Measurements from ENCODE around the gene PRCC.

Gene PRCC

GRCh38 chr1:156767101-156767878 is at the start of gene PRCC:
Gene PRCC, plus strand, starts transcription at chr1:156767535. Its CDS starts 237 bp downstream, at chr1:156767772.
- Mint-ChIP-seq H3K27me3 (no peaks in the 10 kb centered on the region), H3K36me3 (ENCODE audit: low read depth) (peaks cover 35% of the 10 kb centered on the region), H3K4me1 (ENCODE audit: low read depth) (peaks cover 44% of the 10 kb centered on the region), H3K27ac (no peak within 1 kb of the TSS), H3K9me3 (no peaks in the 10 kb centered on the region), H3K4me3 (no peak within 1 kb of the TSS)

GRCh38 chr1:156721131-156721530 is 46.2 kb upstream of the PRCC start:
- H3K4me1 Mint-ChIP-seq (ENCODE audit: low read depth), result peaks cover 29% of the 10 kb centered on the region
- H3K9me3 Mint-ChIP-seq, result no peaks in the 10 kb centered on the region
- peaks cover 51% of the 10 kb centered on the region for H3K36me3 Mint-ChIP-seq (ENCODE audit: low read depth)
- H3K4me3 Mint-ChIP-seq, result no peak overlapping the region
- peak overlapping the region; percentile 36 for H3K27ac Mint-ChIP-seq
- no peaks in the 10 kb centered on the region for H3K27me3 Mint-ChIP-seq

GRCh38 chr1:156721535-156721934 is 45.8 kb upstream of the PRCC start:
- H3K36me3 Mint-ChIP-seq (ENCODE audit: low read depth), result peaks cover 51% of the 10 kb centered on the region
- H3K27ac Mint-ChIP-seq, result peak overlapping the region; percentile 36
- peaks cover 29% of the 10 kb centered on the region for H3K4me1 Mint-ChIP-seq (ENCODE audit: low read depth)
- H3K9me3 Mint-ChIP-seq, result no peaks in the 10 kb centered on the region
- H3K4me3 Mint-ChIP-seq, result no peak overlapping the region
- H3K27me3 Mint-ChIP-seq, result no peaks in the 10 kb centered on the region

GRCh38 chr1:156725683-156726280 is 41.6 kb upstream of the PRCC start:
- peaks cover 46% of the 10 kb centered on the region for H3K4me1 Mint-ChIP-seq (ENCODE audit: low read depth)
- H3K36me3 Mint-ChIP-seq (ENCODE audit: low read depth), result peaks cover 46% of the 10 kb centered on the region
- H3K27me3 Mint-ChIP-seq, result no peaks in the 10 kb centered on the region
- H3K9me3 Mint-ChIP-seq, result no peaks in the 10 kb centered on the region
- H3K4me3 Mint-ChIP-seq, result no peak overlapping the region
- H3K27ac Mint-ChIP-seq, result no peak overlapping the region

- H3K27ac Mint-ChIP-seq, result no peak overlapping the region
- no peaks in the 10 kb centered on the region for H3K9me3 Mint-ChIP-seq
- H3K4me3 Mint-ChIP-seq, result no peak overlapping the region
- H3K27me3 Mint-ChIP-seq, result no peaks in the 10 kb centered on the region
- H3K4me1 Mint-ChIP-seq (ENCODE audit: low read depth), result peaks cover 45% of the 10 kb centered on the region
- H3K36me3 Mint-ChIP-seq (ENCODE audit: low read depth), result peaks cover 41% of the 10 kb centered on the region
Observed at GRCh38 chr1:156726549-156727226, 40.6 kb upstream of the PRCC start.

- Mint-ChIP-seq H3K4me3 (no peak overlapping the region), H3K27me3 (no peaks in the 10 kb centered on the region), H3K36me3 (ENCODE audit: low read depth) (peaks cover 38% of the 10 kb centered on the region), H3K4me1 (ENCODE audit: low read depth) (peaks cover 42% of the 10 kb centered on the region), H3K27ac (no peak overlapping the region), H3K9me3 (no peaks in the 10 kb centered on the region)
Observed at GRCh38 chr1:156727492-156727891, 39.8 kb upstream of the PRCC start.

- Mint-ChIP-seq H3K27me3 (no peaks in the 10 kb centered on the region), H3K27ac (no peak within 1 kb of the TSS), H3K9me3 (no peaks in the 10 kb centered on the region), H3K4me1 (ENCODE audit: low read depth) (peaks cover 37% of the 10 kb centered on the region), H3K36me3 (ENCODE audit: low read depth) (peaks cover 33% of the 10 kb centered on the region), H3K4me3 (no peak within 1 kb of the TSS)
Observed at GRCh38 chr1:156727926-156728598, 39.3 kb upstream of the PRCC start, which contains the start of gene METTL25B. Gene METTL25B, plus strand, starts transcription at chr1:156728469. Its CDS starts 636 bp downstream, at chr1:156729105.

- H3K36me3 Mint-ChIP-seq (ENCODE audit: low read depth), result peaks cover 25% of the 10 kb centered on the region
- no peak within 1 kb of the TSS for H3K4me3 Mint-ChIP-seq
- H3K4me1 Mint-ChIP-seq (ENCODE audit: low read depth), result peaks cover 30% of the 10 kb centered on the region
- no peak within 1 kb of the TSS for H3K27ac Mint-ChIP-seq
- H3K27me3 Mint-ChIP-seq, result no peaks in the 10 kb centered on the region
- H3K9me3 Mint-ChIP-seq, result no peaks in the 10 kb centered on the region
Observed at GRCh38 chr1:156728599-156729462, 38.5 kb upstream of the PRCC start, which contains the start of gene ISG20L2. Gene ISG20L2, minus strand, starts transcription at chr1:156728766. Its CDS starts 1,114 bp downstream, at chr1:156727652.

- H3K27ac Mint-ChIP-seq, result no peak overlapping the region
- no peak overlapping the region for H3K4me3 Mint-ChIP-seq
- no peaks in the 10 kb centered on the region for H3K27me3 Mint-ChIP-seq
- peaks cover 36% of the 10 kb centered on the region for H3K36me3 Mint-ChIP-seq (ENCODE audit: low read depth)
- no peaks in the 10 kb centered on the region for H3K9me3 Mint-ChIP-seq
- peaks cover 18% of the 10 kb centered on the region for H3K4me1 Mint-ChIP-seq (ENCODE audit: low read depth)
Observed at GRCh38 chr1:156733989-156734584, 33.2 kb upstream of the PRCC start.

- Mint-ChIP-seq H3K36me3 (ENCODE audit: low read depth) (peaks cover 53% of the 10 kb centered on the region), H3K9me3 (no peaks in the 10 kb centered on the region), H3K4me1 (ENCODE audit: low read depth) (peaks cover 36% of the 10 kb centered on the region), H3K27ac (peak overlapping the region; percentile 11), H3K27me3 (no peaks in the 10 kb centered on the region), H3K4me3 (no peak overlapping the region)
Observed at GRCh38 chr1:156738407-156738806, 28.9 kb upstream of the PRCC start.

- Mint-ChIP-seq H3K27me3 (no peaks in the 10 kb centered on the region), H3K27ac (peak overlapping the region; percentile 60), H3K36me3 (ENCODE audit: low read depth) (peaks cover 57% of the 10 kb centered on the region), H3K4me1 (ENCODE audit: low read depth) (peaks cover 39% of the 10 kb centered on the region), H3K4me3 (peak overlapping the region; percentile 52), H3K9me3 (no peaks in the 10 kb centered on the region)
Observed at GRCh38 chr1:156738916-156739315, 28.4 kb upstream of the PRCC start.

GRCh38 chr1:156740237-156740740 is 27.0 kb upstream of the PRCC start:
- peak overlapping the region; percentile 99 for H3K4me3 Mint-ChIP-seq
- H3K4me1 Mint-ChIP-seq (ENCODE audit: low read depth), result peaks cover 45% of the 10 kb centered on the region
- H3K27ac Mint-ChIP-seq, result peak overlapping the region; percentile 98
- H3K27me3 Mint-ChIP-seq, result no peaks in the 10 kb centered on the region
- peaks cover 63% of the 10 kb centered on the region for H3K36me3 Mint-ChIP-seq (ENCODE audit: low read depth)
- H3K9me3 Mint-ChIP-seq, result no peaks in the 10 kb centered on the region

- H3K27ac Mint-ChIP-seq, result peak within 1 kb of the TSS; percentile 98
- H3K36me3 Mint-ChIP-seq (ENCODE audit: low read depth), result peaks cover 70% of the 10 kb centered on the region
- no peaks in the 10 kb centered on the region for H3K27me3 Mint-ChIP-seq
- peaks cover 52% of the 10 kb centered on the region for H3K4me1 Mint-ChIP-seq (ENCODE audit: low read depth)
- H3K4me3 Mint-ChIP-seq, result peak within 1 kb of the TSS; percentile 99
- H3K9me3 Mint-ChIP-seq, result no peaks in the 10 kb centered on the region
Observed at GRCh38 chr1:156740741-156741480, 26.4 kb upstream of the PRCC start, which contains the start of gene MRPL24. Gene MRPL24, minus strand, starts transcription at chr1:156741088. Its CDS starts 2,384 bp downstream, at chr1:156738704.
